ENCODE measurements around the gene NHEJ1. TPM values are rescaled to one million over a fixed set of nuclear protein-coding genes. Genes with fewer than 3 reads are reported as not detected.

NHEJ1 gene
- polyA plus RNA-seq, 1 of the 3 experiments (the other 2 are of a cell fraction): 16.3 TPM

GRCh38 chr2:219155054-219155644 lies 5.5 kb downstream of the NHEJ1 start:
- Histone ChIP-seq H3K9ac (no peak overlapping the region), H3K9me2 (no peaks in the 10 kb centered on the region), H3K79me2 (ENCODE audit: insufficient read depth) (peaks cover 2% of the 10 kb centered on the region; the same call in 1 of the 2 replicates), H3K4me3 (ENCODE audit: low read depth in 2 of 2, low read length in 1 of 2) (no peak overlapping the region), H3K27me3 (ENCODE audit: insufficient read depth) (no peaks in the 10 kb centered on the region), H3K36me3 (replicated peaks in 1 of 2; ENCODE audit: control insufficient read depth in 1 of 2, insufficient read depth in 2 of 2, low read length in 1 of 2) (peaks cover 16 to 27% of the 10 kb centered on the region in 2 experiments), H3K4me2 (no peak overlapping the region), H3K4me1 (ENCODE audit: control insufficient read depth in 1 of 2, insufficient read depth in 2 of 2, low read depth in 1 of 2, low read length in 1 of 2) (peaks cover 0 to 5% of the 10 kb centered on the region in 2 experiments; a peak in 1 of 4 replicates), H4K20me1 (ENCODE audit: insufficient read depth) (no peaks in the 10 kb centered on the region), H3K27ac (ENCODE audit: low read depth in 2 of 2, low read length in 1 of 2) (no peak overlapping the region), H3F3A (replicated peaks; ENCODE audit: insufficient read depth) (peaks cover 17% of the 10 kb centered on the region), H3K9me3 (no peaks in the 10 kb centered on the region), H2AFZ (ENCODE audit: low read depth) (no peak overlapping the region)
- TF ChIP-seq RAD21 (IDR thresholded peaks at IDR 0.05; ENCODE audit: low read length) (peak; percentile 90), USF1 (IDR thresholded peaks at IDR 0.05; ENCODE audit: borderline replicate concordance, low read depth) (no peak), RCOR1 (IDR thresholded peaks at IDR 0.05; ENCODE audit: low read length) (peak; percentile 25; the same call in 1 of the 2 replicates), SMC3 (IDR thresholded peaks at IDR 0.05; ENCODE audit: low read depth, low read length) (peak; percentile 77), REST (IDR thresholded peaks at IDR 0.05; ENCODE audit: low read depth, low read length) (no peak), CTCF (IDR thresholded peaks at IDR 0.05) (peak; percentile 67)
- WGBS (ENCODE audit: low lambda C conversion rate): 2% methylated on average over 4 of the region's 4 CpGs
- CTCF ChIA-PET: interaction anchor here (0.5 to 14.9 kb wide), 62 partner anchors 8 to 301 kb away, joined by 3 to 205 read pairs (median 5); partner anchors contain the start of genes CFAP65, CNPPD1 and IHH
- peak; percentile 73 for DNase-seq
- POLR2A ChIA-PET: interaction anchor here (0.6 kb wide), 1 partner anchor 160 kb away, joined by 3 read pairs; no protein-coding TSS in a partner anchor

- CTCF ChIA-PET: interaction anchor here (0.9 to 14.9 kb wide), 7 partner anchors 10 to 274 kb away, joined by 3 to 205 read pairs (median 9); partner anchors contain the start of genes IHH and NHEJ1
- WGBS (ENCODE audit: low lambda C conversion rate): 24% methylated on average over 1 of the region's 1 CpG
- no peak for DNase-seq
- TF ChIP-seq USF1 (IDR thresholded peaks at IDR 0.05; ENCODE audit: borderline replicate concordance, low read depth) (no peak), SIN3A (IDR thresholded peaks at IDR 0.05; ENCODE audit: borderline replicate concordance, low read depth, low read length) (no peak), RCOR1 (IDR thresholded peaks at IDR 0.05; ENCODE audit: low read length) (no peak), MAX (IDR thresholded peaks at IDR 0.05; ENCODE audit: low read depth) (no peak), EZH2phosphoT487 (IDR thresholded peaks at IDR 0.05; ENCODE audit: borderline replicate concordance, low read depth) (no peak), ELF1 (IDR thresholded peaks at IDR 0.05) (no peak), FOXM1 (IDR thresholded peaks at IDR 0.05; ENCODE audit: low read depth) (no peak), ZBTB33 (IDR thresholded peaks at IDR 0.05; ENCODE audit: borderline replicate concordance, low read depth) (no peak), RFX5 (IDR thresholded peaks at IDR 0.05; ENCODE audit: low read length) (no peak), SMC3 (IDR thresholded peaks at IDR 0.05; ENCODE audit: low read depth, low read length) (no peak)
Observed at GRCh38 chr2:219149667-219150066, 10.9 kb downstream of the NHEJ1 start.

More at GRCh38 chr2:219149667-219150066, 10.9 kb downstream of the NHEJ1 start:
- Histone ChIP-seq H3K4me3 (ENCODE audit: low read depth in 2 of 2, low read length in 1 of 2) (no peak overlapping the region), H3K9me2 (no peaks in the 10 kb centered on the region), H3K79me2 (ENCODE audit: insufficient read depth) (no peaks in the 10 kb centered on the region), H3K4me2 (no peak overlapping the region), H3K27ac (ENCODE audit: low read depth in 2 of 2, low read length in 1 of 2) (peak overlapping the region in 1 of 2 experiments; percentile 56; a peak in 2 of 4 replicates), H2AFZ (ENCODE audit: low read depth) (no peak overlapping the region), H4K20me1 (ENCODE audit: insufficient read depth) (no peaks in the 10 kb centered on the region), H3K4me1 (ENCODE audit: control insufficient read depth in 1 of 2, insufficient read depth in 2 of 2, low read depth in 1 of 2, low read length in 1 of 2) (peaks cover 0 to 4% of the 10 kb centered on the region in 2 experiments; a peak in 1 of 4 replicates), H3K9me3 (no peaks in the 10 kb centered on the region), H3K9ac (no peak overlapping the region), H3K36me3 (replicated peaks in 1 of 2; ENCODE audit: control insufficient read depth in 1 of 2, insufficient read depth in 2 of 2, low read length in 1 of 2) (peaks cover 25 to 31% of the 10 kb centered on the region in 2 experiments), H3F3A (replicated peaks; ENCODE audit: insufficient read depth) (peaks cover 5% of the 10 kb centered on the region), H3K27me3 (ENCODE audit: insufficient read depth) (no peaks in the 10 kb centered on the region)
- POLR2A ChIA-PET: interaction anchor here (1.2 kb wide), 1 partner anchor 153 kb away, joined by 4 read pairs; no protein-coding TSS in a partner anchor
